Measurements from ENCODE around the gene STK11. TPM values are rescaled to one million over a fixed set of nuclear protein-coding genes. Genes with fewer than 3 reads are reported as not detected.

Gene STK11
- polyA plus RNA-seq, 1 of the 3 experiments (the other 2 are of a cell fraction) = 55.5 TPM

DNA sequence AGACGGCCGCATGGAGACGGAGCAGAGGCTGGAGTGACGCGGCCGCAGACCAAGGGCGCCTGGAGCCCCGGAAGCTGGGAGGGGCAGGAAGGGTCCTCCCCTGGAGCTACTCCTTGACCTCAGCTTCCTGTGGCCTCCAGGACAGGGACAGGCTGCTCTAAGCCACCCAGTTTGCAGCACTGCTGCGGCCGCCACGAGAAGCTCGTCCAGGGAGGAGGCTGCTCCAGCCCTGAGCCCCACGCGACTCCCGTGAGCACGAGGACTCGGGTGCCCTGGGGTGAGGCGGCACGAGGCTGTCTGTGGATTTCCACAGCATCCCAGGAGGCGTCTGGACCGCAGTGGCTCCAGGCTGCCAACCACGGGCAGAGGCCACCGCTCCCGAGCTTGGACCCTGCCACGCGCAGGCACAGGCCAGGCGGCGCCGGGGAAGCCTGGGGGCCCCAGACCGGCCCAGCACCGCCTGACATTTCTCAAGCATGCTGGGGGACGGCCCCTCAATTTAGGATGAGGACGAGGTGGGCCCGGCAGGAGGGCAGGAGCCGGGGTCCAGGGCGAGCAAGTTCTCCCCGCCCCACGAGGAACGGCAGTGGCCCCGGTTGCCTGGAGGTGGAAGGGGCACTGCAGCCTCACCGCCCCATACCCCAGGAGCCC lies 42.2 kb upstream of the STK11 start (continued):
- no peak for TF ChIP-seq RAD21 (IDR thresholded peaks at IDR 0.05; ENCODE audit: low read length)

DNA sequence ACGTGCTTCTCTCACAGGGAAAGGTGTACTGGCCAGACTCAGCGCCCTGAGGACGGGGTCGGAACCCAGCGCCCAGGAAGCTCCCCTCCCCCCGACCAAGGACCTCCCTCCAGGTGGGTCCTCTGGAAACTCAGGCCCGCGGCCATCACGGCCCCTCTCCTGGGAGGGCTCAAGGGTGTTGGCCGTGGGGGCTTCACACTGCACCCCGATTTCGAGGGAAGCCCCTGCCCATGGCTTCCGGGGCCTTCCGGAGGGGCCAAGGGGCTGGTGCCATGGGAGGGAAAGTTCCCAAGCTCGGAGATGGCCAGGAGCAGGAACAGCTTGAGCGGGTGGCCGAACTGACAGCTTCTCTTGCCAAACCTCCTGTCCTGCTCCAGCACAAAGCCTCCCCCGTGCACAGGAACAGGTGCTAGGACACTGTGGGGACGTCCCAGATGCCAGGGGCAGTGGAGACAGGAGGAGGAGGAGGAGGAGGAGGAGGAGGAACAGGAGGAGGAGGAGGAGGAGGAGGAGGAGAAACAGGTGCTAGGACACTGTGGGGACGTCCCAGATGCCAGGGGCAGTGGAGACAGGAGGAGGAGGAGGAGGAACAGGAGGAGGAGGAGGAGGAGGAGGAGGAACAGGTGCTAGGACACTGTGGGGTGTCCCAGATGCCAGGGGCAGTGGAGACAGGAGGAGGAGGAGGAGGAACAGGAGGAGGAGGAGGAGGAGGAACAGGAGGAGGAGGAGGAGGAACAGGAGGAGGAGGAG lies 41.5 kb upstream of the STK11 start:
- ChIA-PET POLR2A (interaction anchor here (1.0 kb wide), 1 partner anchor 9 kb away, joined by 4 read pairs; no protein-coding TSS in a partner anchor), CTCF (interaction anchor here (0.9 kb wide), 1 partner anchor 30 kb away, joined by 3 read pairs; no protein-coding TSS in a partner anchor)
- TF ChIP-seq MEF2A (IDR thresholded peaks at IDR 0.05; ENCODE audit: borderline replicate concordance, low read depth) = no peak
- no peak for TF ChIP-seq SIN3A (IDR thresholded peaks at IDR 0.05; ENCODE audit: borderline replicate concordance, low read depth, low read length)
- TF ChIP-seq RCOR1 (IDR thresholded peaks at IDR 0.05; ENCODE audit: low read length) = no peak
- TF ChIP-seq NRF1 (IDR thresholded peaks at IDR 0.05; ENCODE audit: low read depth, low read length) = no peak
- TF ChIP-seq RFX5 (IDR thresholded peaks at IDR 0.05; ENCODE audit: low read length) = no peak
- TF ChIP-seq FOXM1 (IDR thresholded peaks at IDR 0.05; ENCODE audit: low read depth) = no peak
- Histone ChIP-seq H3K4me3 (ENCODE audit: low read depth in 2 of 2, low read length in 1 of 2) (no peak overlapping the region), H3K9me2 (no peaks in the 10 kb centered on the region), H3K4me1 (ENCODE audit: control insufficient read depth in 1 of 2, insufficient read depth in 2 of 2, low read depth in 1 of 2, low read length in 1 of 2) (peaks cover 3 to 6% of the 10 kb centered on the region in 2 experiments; a peak in 2 of 4 replicates), H2AFZ (ENCODE audit: low read depth) (no peak overlapping the region), H3K9ac (no peak overlapping the region), H3F3A (replicated peaks; ENCODE audit: insufficient read depth) (peaks cover 3% of the 10 kb centered on the region), H3K9me3 (no peaks in the 10 kb centered on the region), H3K27me3 (ENCODE audit: insufficient read depth) (no peaks in the 10 kb centered on the region), H4K20me1 (ENCODE audit: insufficient read depth) (peaks cover 50% of the 10 kb centered on the region), H3K4me2 (no peak overlapping the region), H3K36me3 (replicated peaks in 1 of 2; ENCODE audit: control insufficient read depth in 1 of 2, insufficient read depth in 2 of 2, low read length in 1 of 2) (peaks cover 0 to 5% of the 10 kb centered on the region in 2 experiments), H3K79me2 (ENCODE audit: insufficient read depth) (peaks cover 66% of the 10 kb centered on the region), H3K27ac (ENCODE audit: low read depth in 2 of 2, low read length in 1 of 2) (no peak overlapping the region)
- 87% methylated on average over 14 of the region's 20 CpGs for WGBS (ENCODE audit: low lambda C conversion rate)
- DNase-seq = no peak

DNA sequence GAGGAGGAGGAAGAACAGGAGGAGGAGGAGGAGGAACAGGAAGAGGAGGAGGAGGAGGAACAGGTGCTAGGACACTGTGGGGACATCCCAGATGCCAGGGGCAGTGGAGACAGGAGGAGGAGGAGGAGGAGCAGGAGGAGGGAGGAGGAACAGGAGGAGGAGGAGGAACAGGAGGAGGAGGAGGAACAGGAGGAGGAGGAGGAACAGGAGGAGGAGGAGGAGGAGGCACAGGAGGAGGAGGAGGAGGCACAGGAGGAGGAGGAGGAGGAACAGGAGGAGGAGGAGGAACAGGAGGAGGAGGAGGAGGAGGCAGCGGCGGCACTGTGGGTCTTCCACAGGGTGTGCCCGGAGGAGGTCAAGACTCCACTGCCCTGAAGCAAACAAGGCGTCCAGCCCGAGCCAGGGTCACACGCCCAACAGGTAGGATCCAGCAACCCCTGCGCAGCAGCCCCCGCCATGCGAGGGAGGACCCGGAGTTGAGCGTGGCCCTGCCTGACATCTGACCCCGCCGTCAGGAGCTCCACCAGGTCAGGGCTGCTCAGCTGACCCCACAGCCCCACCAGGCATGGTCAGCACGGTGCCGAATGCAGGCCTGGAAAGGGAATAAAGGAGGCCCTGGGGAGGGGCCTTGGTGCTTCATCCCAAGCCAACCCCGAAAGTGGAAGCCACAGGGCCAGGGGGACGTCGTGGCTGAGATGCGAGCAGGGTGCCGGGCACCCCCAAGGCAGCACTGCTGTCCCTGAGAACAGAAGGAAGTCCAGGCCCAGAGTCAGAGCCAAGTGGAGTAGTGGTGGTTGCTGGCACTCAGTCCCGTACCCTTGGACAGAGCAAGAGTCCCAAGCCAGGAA lies 40.7 kb upstream of the STK11 start:
- H3K79me2 ChIP-seq (ENCODE audit: insufficient read depth) = peaks cover 72% of the 10 kb centered on the region
- ChIA-PET POLR2A (interaction anchor here (1.0 kb wide), 1 partner anchor 9 kb away, joined by 4 read pairs; no protein-coding TSS in a partner anchor), CTCF (interaction anchor here (0.9 kb wide), 1 partner anchor 29 kb away, joined by 3 read pairs; no protein-coding TSS in a partner anchor)
- peaks cover 0 to 5% of the 10 kb centered on the region in 2 experiments for H3K36me3 ChIP-seq (replicated peaks in 1 of 2; ENCODE audit: control insufficient read depth in 1 of 2, insufficient read depth in 2 of 2, low read length in 1 of 2)
- H3K9me2 ChIP-seq = no peaks in the 10 kb centered on the region
- no peak overlapping the region for H3K9ac ChIP-seq
- H4K20me1 ChIP-seq (ENCODE audit: insufficient read depth) = peaks cover 50% of the 10 kb centered on the region
- no peak overlapping the region for H3K27ac ChIP-seq (ENCODE audit: low read depth in 2 of 2, low read length in 1 of 2)
- H3K4me3 ChIP-seq (ENCODE audit: low read depth in 2 of 2, low read length in 1 of 2) = no peak overlapping the region
- H3K4me2 ChIP-seq = no peak overlapping the region
- H2AFZ ChIP-seq (ENCODE audit: low read depth) = no peak overlapping the region
- DNase-seq = no peak
- no peaks in the 10 kb centered on the region for H3K27me3 ChIP-seq (ENCODE audit: insufficient read depth)
- no peaks in the 10 kb centered on the region for H3K9me3 ChIP-seq
- 94% methylated on average over 10 of the region's 21 CpGs for WGBS (ENCODE audit: low lambda C conversion rate)
- peaks cover 8 to 13% of the 10 kb centered on the region in 2 experiments; a peak in 2 of 4 replicates for H3K4me1 ChIP-seq (ENCODE audit: control insufficient read depth in 1 of 2, insufficient read depth in 2 of 2, low read depth in 1 of 2, low read length in 1 of 2)
- peaks cover 4% of the 10 kb centered on the region for H3F3A ChIP-seq (replicated peaks; ENCODE audit: insufficient read depth)
- TF ChIP-seq GABPA (IDR thresholded peaks at IDR 0.05; ENCODE audit: low read depth) = no peak
- no peak for TF ChIP-seq TCF12 (IDR thresholded peaks at IDR 0.05)
- no peak for TF ChIP-seq TAF1 (IDR thresholded peaks at IDR 0.05; ENCODE audit: borderline replicate concordance, low read depth, low read length)
- no peak for TF ChIP-seq RCOR1 (IDR thresholded peaks at IDR 0.05; ENCODE audit: low read length)
- TF ChIP-seq, protein P1, sequence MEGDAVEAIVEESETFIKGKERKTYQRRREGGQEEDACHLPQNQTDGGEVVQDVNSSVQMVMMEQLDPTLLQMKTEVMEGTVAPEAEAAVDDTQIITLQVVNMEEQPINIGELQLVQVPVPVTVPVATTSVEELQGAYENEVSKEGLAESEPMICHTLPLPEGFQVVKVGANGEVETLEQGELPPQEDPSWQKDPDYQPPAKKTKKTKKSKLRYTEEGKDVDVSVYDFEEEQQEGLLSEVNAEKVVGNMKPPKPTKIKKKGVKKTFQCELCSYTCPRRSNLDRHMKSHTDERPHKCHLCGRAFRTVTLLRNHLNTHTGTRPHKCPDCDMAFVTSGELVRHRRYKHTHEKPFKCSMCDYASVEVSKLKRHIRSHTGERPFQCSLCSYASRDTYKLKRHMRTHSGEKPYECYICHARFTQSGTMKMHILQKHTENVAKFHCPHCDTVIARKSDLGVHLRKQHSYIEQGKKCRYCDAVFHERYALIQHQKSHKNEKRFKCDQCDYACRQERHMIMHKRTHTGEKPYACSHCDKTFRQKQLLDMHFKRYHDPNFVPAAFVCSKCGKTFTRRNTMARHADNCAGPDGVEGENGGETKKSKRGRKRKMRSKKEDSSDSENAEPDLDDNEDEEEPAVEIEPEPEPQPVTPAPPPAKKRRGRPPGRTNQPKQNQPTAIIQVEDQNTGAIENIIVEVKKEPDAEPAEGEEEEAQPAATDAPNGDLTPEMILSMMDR (IDR thresholded peaks at IDR 0.05) = no peak
- TF ChIP-seq FOSL2 (IDR thresholded peaks at IDR 0.05; ENCODE audit: borderline replicate concordance, low read depth) = no peak
- no peak for TF ChIP-seq NFIC (IDR thresholded peaks at IDR 0.05; ENCODE audit: borderline replicate concordance)
- no peak for TF ChIP-seq JUND (IDR thresholded peaks at IDR 0.05)
- no peak for TF ChIP-seq RXRA (IDR thresholded peaks at IDR 0.05; ENCODE audit: borderline replicate concordance, low read depth)
- TF ChIP-seq, protein P2, sequence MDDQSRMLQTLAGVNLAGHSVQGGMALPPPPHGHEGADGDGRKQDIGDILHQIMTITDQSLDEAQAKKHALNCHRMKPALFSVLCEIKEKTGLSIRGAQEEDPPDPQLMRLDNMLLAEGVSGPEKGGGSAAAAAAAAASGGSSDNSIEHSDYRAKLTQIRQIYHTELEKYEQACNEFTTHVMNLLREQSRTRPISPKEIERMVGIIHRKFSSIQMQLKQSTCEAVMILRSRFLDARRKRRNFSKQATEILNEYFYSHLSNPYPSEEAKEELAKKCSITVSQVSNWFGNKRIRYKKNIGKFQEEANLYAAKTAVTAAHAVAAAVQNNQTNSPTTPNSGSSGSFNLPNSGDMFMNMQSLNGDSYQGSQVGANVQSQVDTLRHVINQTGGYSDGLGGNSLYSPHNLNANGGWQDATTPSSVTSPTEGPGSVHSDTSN (IDR thresholded peaks at IDR 0.05) = no peak
- TF ChIP-seq, protein P3, sequence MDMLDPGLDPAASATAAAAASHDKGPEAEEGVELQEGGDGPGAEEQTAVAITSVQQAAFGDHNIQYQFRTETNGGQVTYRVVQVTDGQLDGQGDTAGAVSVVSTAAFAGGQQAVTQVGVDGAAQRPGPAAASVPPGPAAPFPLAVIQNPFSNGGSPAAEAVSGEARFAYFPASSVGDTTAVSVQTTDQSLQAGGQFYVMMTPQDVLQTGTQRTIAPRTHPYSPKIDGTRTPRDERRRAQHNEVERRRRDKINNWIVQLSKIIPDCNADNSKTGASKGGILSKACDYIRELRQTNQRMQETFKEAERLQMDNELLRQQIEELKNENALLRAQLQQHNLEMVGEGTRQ (IDR thresholded peaks at IDR 0.05; ENCODE audit: borderline replicate concordance, low read depth, low read length) = no peak
- TF ChIP-seq, protein P4, sequence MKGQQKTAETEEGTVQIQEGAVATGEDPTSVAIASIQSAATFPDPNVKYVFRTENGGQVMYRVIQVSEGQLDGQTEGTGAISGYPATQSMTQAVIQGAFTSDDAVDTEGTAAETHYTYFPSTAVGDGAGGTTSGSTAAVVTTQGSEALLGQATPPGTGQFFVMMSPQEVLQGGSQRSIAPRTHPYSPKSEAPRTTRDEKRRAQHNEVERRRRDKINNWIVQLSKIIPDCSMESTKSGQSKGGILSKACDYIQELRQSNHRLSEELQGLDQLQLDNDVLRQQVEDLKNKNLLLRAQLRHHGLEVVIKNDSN (IDR thresholded peaks at IDR 0.05; ENCODE audit: borderline replicate concordance, low read depth) = no peak
- TF ChIP-seq YY1 (IDR thresholded peaks at IDR 0.05; ENCODE audit: low read depth) = no peak
- TF ChIP-seq SIN3A (IDR thresholded peaks at IDR 0.05; ENCODE audit: borderline replicate concordance, low read depth, low read length) = no peak

All from SK-N-SH (cell line).